NB4 (cell line): ENCODE data around the gene VENTX.

Experiments
- POLR2A ChIP-seq: IDR thresholded peaks from 2 replicates; pipeline ENCODE4 v1.6.1; 2011; ENCODE audit warnings: mild to moderate bottlenecking; ENCODE audit not compliant: insufficient read length; ENCODE audit errors: extremely low read depth
- TF ChIP-seq, protein P1 (sequence below): IDR thresholded peaks from one replicate; pipeline ENCODE4 v1.5.1; 2012; ENCODE audit warnings: low read depth, low read length
- TF ChIP-seq, protein P2 (sequence below): IDR thresholded peaks from 2 replicates; pipeline ENCODE4 v1.6.1; 2011; ENCODE audit warnings: low read depth, low read length

DNA sequence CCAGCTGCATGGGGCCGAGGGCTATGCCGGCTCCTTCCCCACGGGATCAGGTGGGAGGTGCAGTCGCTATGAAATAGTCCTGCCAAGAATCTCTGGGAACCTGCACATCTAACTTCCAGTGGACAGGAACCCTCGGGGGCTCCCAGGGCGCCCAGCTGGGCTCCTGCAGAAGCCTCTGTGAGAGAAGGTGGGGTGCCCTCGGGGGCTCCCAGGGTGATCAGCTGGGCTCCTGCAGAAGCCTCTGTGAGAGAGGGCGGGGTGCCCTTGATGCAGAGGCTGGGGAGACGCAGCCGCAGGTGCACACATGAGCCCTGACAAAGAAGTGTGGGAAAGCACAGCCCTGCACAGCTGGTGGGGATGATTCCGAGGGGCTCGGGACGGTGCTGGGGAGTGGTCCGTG lies 5.9 kb downstream of the VENTX start:
- TF ChIP-seq, protein P1, sequence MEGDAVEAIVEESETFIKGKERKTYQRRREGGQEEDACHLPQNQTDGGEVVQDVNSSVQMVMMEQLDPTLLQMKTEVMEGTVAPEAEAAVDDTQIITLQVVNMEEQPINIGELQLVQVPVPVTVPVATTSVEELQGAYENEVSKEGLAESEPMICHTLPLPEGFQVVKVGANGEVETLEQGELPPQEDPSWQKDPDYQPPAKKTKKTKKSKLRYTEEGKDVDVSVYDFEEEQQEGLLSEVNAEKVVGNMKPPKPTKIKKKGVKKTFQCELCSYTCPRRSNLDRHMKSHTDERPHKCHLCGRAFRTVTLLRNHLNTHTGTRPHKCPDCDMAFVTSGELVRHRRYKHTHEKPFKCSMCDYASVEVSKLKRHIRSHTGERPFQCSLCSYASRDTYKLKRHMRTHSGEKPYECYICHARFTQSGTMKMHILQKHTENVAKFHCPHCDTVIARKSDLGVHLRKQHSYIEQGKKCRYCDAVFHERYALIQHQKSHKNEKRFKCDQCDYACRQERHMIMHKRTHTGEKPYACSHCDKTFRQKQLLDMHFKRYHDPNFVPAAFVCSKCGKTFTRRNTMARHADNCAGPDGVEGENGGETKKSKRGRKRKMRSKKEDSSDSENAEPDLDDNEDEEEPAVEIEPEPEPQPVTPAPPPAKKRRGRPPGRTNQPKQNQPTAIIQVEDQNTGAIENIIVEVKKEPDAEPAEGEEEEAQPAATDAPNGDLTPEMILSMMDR: no peak
- TF ChIP-seq POLR2A: no peak
- TF ChIP-seq, protein P2, sequence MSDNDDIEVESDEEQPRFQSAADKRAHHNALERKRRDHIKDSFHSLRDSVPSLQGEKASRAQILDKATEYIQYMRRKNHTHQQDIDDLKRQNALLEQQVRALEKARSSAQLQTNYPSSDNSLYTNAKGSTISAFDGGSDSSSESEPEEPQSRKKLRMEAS: no peak
